ENCODE results near the gene HSBP1. TPM values are rescaled to one million over a fixed set of nuclear protein-coding genes. Genes with fewer than 3 reads are reported as not detected.
A peak's percentile ranks its signal among the peaks of the same experiment; 100 is the strongest.

HSBP1 gene
- total RNA-seq, result 10 to 100 TPM; 34.8 to 39.6 (median 37.8) TPM
- total RNA-seq (2013), result 42.2 TPM

DNA sequence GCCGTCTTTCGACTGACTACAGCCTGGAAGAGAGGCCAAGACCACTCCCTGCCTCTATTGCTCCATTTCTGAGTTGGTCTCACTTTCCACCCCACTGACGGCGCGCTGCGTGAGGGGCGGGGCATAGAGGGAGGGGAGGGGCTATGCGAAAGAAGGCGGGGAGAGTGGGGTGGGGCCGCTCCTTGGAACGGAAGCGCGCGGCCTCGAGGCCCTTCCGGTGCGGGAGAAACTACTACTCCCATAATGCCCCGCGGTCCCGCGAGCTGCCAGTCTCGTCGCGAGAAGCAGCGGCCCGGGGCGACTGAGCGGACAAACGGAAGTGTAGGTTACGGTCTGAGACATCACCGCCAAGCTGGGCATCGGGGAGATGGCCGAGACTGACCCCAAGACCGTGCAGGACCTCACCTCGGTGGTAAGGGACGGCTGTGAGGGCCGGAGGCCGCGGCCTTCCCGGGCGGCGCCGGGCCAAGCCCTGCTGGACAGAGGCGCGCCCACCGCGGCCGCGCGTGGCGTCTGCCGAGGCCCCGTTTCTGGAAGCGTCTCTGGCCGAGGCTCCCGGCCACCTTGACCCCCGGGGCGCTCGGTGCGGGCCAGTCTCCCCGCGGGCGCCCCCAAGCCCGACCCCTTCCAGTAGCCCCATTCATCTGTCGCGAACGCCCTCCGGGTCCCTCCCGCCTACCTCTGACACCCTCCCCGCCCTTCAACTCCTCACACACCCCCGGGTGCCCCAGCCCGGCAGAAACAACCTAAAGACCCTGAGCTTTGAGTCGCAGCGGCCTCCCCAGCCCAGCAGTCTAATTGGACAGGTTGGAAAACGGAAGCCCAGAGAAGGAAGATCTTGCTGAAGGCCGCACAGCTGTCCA, at the start of gene HSBP1:
HSBP1 (plus strand) TSS at position 269 of the 863 bp plus-strand sequence; CDS start at position 368, 99 bp downstream.
- TF ChIP-seq CTCF (IDR thresholded peaks at IDR 0.05), result no peak
- peak; percentile 82 to 95 for DNase-seq
- Histone ChIP-seq H3K36me3 (ENCODE audit: control insufficient read depth, insufficient read depth, low read length) (peaks cover 17% of the 10 kb centered on the region), H3K4me1 (ENCODE audit: control insufficient read depth, insufficient read depth, low read length) (peaks cover 31% of the 10 kb centered on the region), H3K27me3 (ENCODE audit: control insufficient read depth, insufficient read depth, low read length) (no peaks in the 10 kb centered on the region), H3K9me3 (ENCODE audit: control insufficient read depth, insufficient read depth, low read length) (no peaks in the 10 kb centered on the region), H3K4me3 (ENCODE audit: low read length) (peak within 1 kb of the TSS; percentile 71), H3K27ac (ENCODE audit: low read length) (peak within 1 kb of the TSS; percentile 77)
- intact Hi-C loops (cut with micrococcal nuclease), result loop anchor here (5.0 kb wide), 1 partner anchor 89 kb away; the partner anchor contains the start of gene MLYCD
- Mint-ChIP-seq H3K36me3 (no peaks in the 10 kb centered on the region), H3K27ac (peak within 1 kb of the TSS; percentile 80 to 92), H3K9me3 (peaks cover 0 to 2% of the 10 kb centered on the region in 2 donors), H3K4me3 (peak within 1 kb of the TSS; percentile 98), H3K27me3 (ENCODE audit: low read depth in 2 of 2) (peaks cover 3 to 4% of the 10 kb centered on the region in 2 donors), H3K4me1 (peaks cover 24 to 26% of the 10 kb centered on the region in 2 donors)
- WGBS (ENCODE audit: insufficient coverage), result 2% methylated on average over 71 of the region's 76 CpGs
- ATAC-seq, result peak; percentile 97 to 100 (median 98)

DNA sequence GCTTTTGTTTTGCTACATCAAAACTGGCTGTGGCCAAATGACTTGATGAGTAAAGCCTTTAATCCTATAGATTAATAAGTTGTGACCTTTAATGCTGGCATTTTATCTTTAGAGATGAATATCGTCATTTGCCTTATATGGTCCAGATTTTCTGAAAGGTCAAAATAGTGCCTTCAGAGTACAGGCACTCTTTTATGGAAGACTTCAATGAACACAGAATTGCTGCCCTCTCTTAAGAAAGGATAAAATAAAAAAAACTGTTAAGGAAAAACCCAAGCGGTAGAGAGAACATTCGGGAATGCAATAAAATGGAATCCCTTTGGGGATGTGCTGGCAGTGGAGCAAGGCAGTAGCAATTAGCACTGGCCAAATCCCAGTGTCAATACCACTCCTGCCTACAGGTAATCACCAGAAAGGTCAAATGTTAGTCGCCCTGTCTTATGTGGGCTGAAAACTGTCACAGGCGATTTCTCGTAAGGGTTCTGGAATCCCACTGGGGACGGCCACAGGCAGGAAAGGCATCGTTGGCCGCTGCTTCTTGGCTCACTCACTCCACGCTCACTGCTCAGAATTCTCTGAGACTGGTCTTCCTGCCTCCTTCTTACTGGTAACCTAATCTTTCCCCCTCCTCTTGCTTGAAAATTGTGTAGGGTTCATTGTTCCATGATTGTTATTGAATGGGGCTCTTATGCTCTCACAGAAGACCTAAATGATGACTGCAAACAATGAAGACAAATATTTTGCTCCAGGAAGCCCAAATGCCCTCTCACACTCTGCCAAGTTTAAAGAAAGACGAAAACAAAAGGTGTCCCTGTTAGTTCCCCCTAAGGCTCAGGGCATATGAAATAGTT, 45.4 kb upstream of the HSBP1 start:
- TF ChIP-seq CTCF (IDR thresholded peaks at IDR 0.05), result no peak
- Mint-ChIP-seq H3K36me3 (no peaks in the 10 kb centered on the region), H3K4me3 (no peak overlapping the region), H3K4me1 (no peaks in the 10 kb centered on the region), H3K27me3 (ENCODE audit: low read depth in 2 of 2) (peaks cover 4 to 19% of the 10 kb centered on the region in 2 donors), H3K9me3 (no peaks in the 10 kb centered on the region), H3K27ac (no peak overlapping the region)
- no peaks in the 10 kb centered on the region for H3K4me1 ChIP-seq (ENCODE audit: control insufficient read depth, insufficient read depth, low read length)
- H3K27me3 ChIP-seq (ENCODE audit: control insufficient read depth, insufficient read depth, low read length), result no peaks in the 10 kb centered on the region
- ATAC-seq (no peak), DNase-seq (no peak)
- no peaks in the 10 kb centered on the region for H3K36me3 ChIP-seq (ENCODE audit: control insufficient read depth, insufficient read depth, low read length)
- intact Hi-C loops (cut with micrococcal nuclease), result no loop called here
- WGBS (ENCODE audit: insufficient coverage), result 87% methylated on average over 11 of the region's 11 CpGs
- H3K9me3 ChIP-seq (ENCODE audit: control insufficient read depth, insufficient read depth, low read length), result no peaks in the 10 kb centered on the region
- no peak overlapping the region for H3K4me3 ChIP-seq (ENCODE audit: low read length)
- no peak overlapping the region for H3K27ac ChIP-seq (ENCODE audit: low read length)

GRCh38 chr16:83762992-83763358, 44.8 kb upstream of the HSBP1 start:
- H3K36me3 ChIP-seq (ENCODE audit: control insufficient read depth, insufficient read depth, low read length), result no peaks in the 10 kb centered on the region
- H3K9me3 ChIP-seq (ENCODE audit: control insufficient read depth, insufficient read depth, low read length), result no peaks in the 10 kb centered on the region
- Mint-ChIP-seq H3K27ac (no peak overlapping the region), H3K4me3 (no peak overlapping the region), H3K36me3 (no peaks in the 10 kb centered on the region), H3K9me3 (no peaks in the 10 kb centered on the region), H3K27me3 (ENCODE audit: low read depth in 2 of 2) (peaks cover 4 to 19% of the 10 kb centered on the region in 2 donors), H3K4me1 (no peaks in the 10 kb centered on the region)
- no peak for ATAC-seq
- H3K27me3 ChIP-seq (ENCODE audit: control insufficient read depth, insufficient read depth, low read length), result no peaks in the 10 kb centered on the region
- H3K4me3 ChIP-seq (ENCODE audit: low read length), result no peak overlapping the region
- no peak overlapping the region for H3K27ac ChIP-seq (ENCODE audit: low read length)
- TF ChIP-seq CTCF (IDR thresholded peaks at IDR 0.05), result no peak
- intact Hi-C loops (cut with micrococcal nuclease), result no loop called here
- 93% methylated on average over 5 of the region's 5 CpGs for WGBS (ENCODE audit: insufficient coverage)
- no peak for DNase-seq
- H3K4me1 ChIP-seq (ENCODE audit: control insufficient read depth, insufficient read depth, low read length), result no peaks in the 10 kb centered on the region

Data from natural killer cell (primary cell).